ENCODE measurements around the gene KCND2.
"Not testable (repeated sequence)": the region's sequence is repeated elsewhere in the genome, so short reads cannot be mapped to it uniquely, and the experiment has no call there.

The KCND2 gene

DNA sequence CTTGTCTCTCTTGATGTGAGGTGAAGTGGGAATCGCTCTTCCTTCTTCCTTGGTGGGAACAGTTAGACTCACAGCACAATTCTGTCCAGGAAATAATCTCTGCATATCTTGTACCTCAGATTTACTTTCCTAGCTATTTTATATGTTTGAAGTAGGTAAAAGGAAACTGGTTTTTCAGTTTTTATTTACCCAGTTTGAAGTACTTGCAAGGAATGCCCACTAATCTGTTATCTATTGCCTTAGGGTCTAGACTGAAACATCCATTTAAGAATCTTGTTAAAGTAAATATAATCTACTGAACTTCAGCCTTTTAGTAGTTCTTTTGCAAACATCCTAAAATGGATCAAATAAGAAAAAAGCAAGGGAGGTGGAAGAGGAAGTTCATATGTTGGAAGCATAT, 229.8 kb downstream of the KCND2 start:
- DNase-seq = no peak

GRCh38 chr7:120504386-120504785, 231.4 kb downstream of the KCND2 start:
- peak; percentile 31 for DNase-seq

GRCh38 chr7:120505770-120506169, 232.8 kb downstream of the KCND2 start:
- no peak for DNase-seq

DNA sequence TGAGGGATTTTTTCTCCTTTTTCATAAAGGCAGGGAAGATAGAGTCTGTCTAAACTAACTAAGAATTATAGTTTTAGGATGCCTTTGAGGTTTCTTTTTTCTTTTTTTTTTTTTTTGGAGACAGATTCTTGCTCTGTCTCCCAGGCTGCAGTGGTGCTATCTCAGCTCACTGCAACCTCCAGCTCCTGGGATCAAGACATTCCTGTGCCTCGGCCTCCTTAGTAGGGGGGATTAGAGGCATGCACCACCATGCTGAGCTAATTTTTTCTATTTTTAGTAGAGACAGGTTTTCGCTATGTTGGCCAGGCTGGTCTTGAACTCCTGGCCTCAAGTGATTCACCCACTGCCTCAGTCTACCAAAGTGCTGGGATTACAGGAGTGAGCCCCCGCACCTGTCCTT, 239.7 kb downstream of the KCND2 start:
- no peak for DNase-seq

GRCh38 chr7:120519224-120519623, 246.2 kb downstream of the KCND2 start:
- DNase-seq = no peak

DNA sequence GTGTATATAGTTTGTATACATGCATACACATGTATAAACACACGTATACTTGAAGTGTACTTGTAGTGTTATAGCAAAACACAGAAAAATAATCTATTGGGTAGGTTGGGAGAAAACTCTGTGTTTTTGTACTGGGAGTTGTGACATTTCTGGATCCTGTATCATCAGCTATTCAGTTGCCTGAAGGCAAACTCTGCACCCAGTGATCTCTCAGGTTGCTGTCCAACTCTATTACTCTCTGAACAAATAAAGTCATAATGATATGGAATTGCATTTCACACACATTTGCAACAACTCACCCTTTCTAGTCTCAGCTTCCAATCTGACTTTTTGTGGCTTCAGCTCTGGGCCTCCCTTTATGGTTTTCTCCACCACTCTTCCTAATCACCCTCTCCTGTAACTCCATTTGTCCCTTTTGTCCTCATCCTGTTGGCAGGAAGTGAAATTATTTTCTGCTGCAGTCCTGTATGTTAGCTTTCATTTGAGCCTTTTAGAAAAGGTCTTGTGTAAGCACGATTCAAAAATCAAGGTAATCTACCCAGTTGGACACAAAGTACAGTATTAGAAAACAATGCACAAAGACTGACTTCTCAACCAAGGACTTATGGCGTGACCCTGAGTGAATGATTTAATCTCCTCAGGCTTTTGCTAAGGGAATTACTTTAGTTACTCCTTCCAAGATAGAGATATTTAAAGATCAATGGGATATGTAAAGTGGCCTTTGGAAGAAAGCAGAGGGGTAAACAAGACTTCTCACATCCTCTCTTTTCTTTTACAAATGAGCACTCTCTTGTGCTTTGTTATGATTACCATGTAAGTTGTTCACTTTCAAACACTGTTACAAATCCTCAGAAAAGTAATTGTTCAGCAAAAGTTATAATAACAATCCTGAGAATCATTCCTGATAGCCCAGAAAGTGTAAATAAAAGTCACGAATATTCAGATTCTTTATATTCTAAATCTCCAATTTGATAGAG, 249.1 kb downstream of the KCND2 start:
- peak; percentile 20 for DNase-seq

GRCh38 chr7:120523985-120524384, 251.0 kb downstream of the KCND2 start:
- DNase-seq = no peak

DNA sequence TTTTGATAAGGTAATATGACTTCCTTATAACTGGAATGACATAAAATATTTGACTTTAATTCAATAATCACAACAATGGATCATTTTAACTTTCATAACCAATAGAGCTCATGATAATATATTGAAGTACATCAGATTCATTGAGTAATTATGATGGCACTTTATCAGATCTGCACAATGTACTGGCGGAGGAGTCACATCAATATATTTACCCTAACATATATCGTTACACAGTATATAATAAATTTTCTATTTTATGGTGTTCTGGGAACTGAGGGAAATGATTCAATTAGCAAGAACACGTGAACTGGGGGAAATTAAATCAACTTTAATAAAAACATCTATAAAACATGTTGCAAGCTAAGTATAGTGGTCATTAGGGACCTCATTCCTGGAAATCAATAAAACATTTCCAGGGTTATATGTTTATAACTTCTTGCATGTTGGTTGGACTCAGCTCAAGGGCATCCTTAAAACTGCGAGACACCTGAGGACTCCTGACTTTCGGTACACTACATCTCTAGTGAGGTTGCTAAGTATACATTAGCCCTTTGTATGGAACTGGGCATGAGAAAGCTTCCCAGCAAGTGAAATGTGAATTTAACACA, 254.0 kb downstream of the KCND2 start:
- no peak for DNase-seq

DNA sequence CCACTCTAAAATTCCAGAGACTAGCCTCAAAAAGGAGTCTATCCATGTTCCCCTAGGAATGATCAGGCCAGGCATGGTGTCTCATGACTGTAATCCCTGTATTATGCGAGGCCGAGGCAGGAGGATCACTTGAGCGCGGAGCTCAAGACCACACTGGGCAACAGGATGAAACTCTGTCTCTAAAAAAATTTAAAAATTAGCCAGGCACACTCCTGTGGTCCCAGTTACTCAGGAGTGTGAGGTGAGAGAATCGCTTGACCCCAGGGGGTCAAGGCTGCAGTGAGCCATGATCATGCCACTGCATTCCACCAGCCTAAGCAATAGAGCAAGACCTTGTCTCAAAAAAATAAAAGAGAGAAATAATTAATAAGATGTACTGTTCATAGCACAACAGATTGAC, 256.8 kb downstream of the KCND2 start:
- no peak for DNase-seq

DNA sequence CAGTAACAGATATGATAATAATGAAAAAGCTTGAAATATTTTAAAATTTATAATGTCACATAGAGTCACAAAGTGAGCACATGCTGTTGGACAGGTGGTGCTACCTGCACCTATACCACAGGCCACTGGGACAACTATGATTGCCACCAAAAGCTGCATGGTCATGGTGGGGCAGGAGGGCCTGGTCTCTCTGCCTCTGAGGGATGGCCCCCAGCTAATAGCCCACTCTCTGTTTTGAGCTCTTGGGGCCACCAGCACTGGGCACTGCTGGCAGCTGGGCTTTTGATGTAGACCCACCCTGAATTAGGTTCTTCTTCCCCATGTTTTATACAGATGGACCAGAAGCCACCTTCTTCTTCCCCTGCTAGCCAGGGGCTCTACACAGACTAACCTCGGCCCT, 265.4 kb downstream of the KCND2 start:
- DNase-seq = no peak

GRCh38 chr7:120539321-120539720, 266.3 kb downstream of the KCND2 start:
- DNase-seq = no peak

DNA sequence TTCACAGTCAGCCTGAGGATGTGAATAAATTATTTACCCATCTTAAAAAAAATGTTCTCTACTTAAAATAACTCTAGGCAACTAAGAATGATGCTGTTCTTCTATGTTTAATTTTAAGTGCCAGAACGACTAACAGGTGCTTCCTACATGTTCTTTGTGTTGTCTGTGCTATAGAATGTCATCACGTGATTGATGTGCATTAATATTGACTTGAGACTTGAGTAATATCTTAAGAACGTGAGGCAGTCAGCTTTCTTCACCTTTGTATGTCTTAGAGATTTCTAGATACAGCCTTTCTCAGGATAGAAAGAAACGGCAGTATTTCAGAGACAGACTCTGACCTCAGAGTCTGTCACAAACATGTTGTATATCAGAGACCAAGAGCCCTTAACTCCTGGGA, 274.6 kb downstream of the KCND2 start:
- DNase-seq = no peak

- peak; percentile 42 for DNase-seq
Measured at GRCh38 chr7:120550494-120551048, 277.6 kb downstream of the KCND2 start.

- no peak for DNase-seq
Measured at GRCh38 chr7:120553491-120553890, 280.5 kb downstream of the KCND2 start.

GRCh38 chr7:120554960-120555571, 282.1 kb downstream of the KCND2 start:
- DNase-seq = peak; percentile 76

- no peak for DNase-seq
Measured at GRCh38 chr7:120564145-120564544, 291.2 kb downstream of the KCND2 start.

GRCh38 chr7:120567204-120567603, 294.2 kb downstream of the KCND2 start:
- DNase-seq = no peak

- DNase-seq = not testable (repeated sequence)
Measured at GRCh38 chr7:120578657-120579056, 305.7 kb downstream of the KCND2 start.

DNA sequence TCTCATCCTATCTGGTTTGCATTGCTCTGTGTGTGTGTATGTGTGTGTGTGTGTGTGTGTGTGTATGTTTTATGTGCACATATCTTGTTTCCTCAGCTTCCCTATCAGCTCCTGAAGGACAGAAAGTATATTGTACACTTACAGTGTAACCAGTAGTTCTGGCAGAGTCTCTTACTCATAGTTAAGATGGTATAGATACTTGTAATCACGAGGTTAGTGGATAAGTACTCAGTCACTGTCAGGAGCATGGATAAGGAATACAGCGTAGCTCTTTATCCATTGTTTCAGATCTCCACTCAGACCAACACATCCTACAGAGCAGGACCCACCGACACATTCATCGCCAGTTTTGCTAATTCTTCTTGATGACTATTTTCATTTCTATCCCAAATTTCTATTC, 309.9 kb downstream of the KCND2 start:
- DNase-seq = no peak

GRCh38 chr7:120583899-120584586, 311.1 kb downstream of the KCND2 start:
- no peak for DNase-seq

DNA sequence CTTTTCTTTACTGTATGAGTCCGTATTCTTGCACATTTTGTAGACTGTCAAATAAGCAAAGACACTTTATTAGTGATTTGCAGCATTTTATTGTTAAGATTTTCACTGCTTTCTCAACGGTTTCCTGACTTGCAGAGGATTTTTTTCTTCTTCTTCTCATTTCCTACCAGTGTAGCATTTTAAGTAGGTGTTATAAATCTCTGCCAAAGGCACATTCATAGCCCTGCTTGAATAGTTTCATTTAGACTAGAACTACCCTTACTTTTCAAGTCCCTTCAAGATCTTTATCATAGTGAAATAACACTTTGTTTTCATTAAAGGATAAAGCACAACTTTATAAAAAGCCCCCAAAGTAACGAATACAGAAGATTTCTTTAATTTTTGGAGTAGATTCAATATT, 313.6 kb downstream of the KCND2 start:
- DNase-seq = no peak

- no peak for DNase-seq
Measured at GRCh38 chr7:120587243-120587642, 314.3 kb downstream of the KCND2 start.

DNA sequence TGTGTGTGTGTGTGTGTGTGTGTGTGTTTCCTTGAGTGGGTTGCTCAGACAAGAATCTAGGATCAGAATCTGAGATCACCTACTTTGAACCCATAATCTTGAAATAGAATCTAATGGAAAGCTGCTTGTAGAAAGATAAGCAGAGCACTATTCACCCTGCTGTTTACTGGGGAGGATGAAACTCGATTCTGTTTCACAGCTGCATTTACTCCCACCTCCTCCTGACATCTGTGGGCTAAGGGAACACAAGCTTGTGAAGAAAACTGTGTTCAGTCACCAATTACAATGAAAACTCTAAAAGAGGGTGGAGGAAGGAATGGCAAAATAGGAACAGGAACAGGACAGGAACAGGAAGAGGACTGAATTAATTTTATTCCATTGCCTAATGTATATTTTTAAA, 315.4 kb downstream of the KCND2 start:
- no peak for DNase-seq
